ENCODE results near the gene SLC16A9. TPM values are rescaled to one million over a fixed set of nuclear protein-coding genes. Genes with fewer than 3 reads are reported as not detected.
"Not testable (repeated sequence)": the region's sequence is repeated elsewhere in the genome, so short reads cannot be mapped to it uniquely, and the experiment has no call there.

SLC16A9 gene
- total RNA-seq, 4 donors from 2014 or later: 0.25 to 2.3 (median 0.77) TPM

DNA sequence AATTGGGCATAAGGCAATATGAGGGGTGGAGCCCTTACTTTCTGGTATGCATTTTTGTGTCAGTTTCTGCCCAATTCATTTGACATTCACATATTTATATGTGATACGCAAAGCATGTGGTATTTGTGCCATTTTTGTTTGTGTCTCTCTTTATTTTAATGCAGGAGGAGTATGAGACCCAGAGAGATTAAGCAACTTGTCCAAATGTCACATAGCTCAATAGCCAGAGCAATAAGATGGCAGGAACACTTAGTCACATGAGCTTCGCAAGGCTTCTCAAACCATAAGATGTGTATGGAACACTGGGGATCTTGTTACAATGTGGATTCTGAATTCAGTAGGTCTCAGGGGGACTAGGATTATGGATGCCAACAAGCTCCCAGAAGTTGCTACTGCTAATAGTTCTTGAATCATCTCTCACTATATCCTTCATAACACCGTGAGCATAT, 24.4 kb upstream of the SLC16A9 start:
- no peak for DNase-seq (ENCODE audit: low spot score)
- ATAC-seq (ENCODE audit: low FRiP score): no peak
- TF ChIP-seq, protein P1, sequence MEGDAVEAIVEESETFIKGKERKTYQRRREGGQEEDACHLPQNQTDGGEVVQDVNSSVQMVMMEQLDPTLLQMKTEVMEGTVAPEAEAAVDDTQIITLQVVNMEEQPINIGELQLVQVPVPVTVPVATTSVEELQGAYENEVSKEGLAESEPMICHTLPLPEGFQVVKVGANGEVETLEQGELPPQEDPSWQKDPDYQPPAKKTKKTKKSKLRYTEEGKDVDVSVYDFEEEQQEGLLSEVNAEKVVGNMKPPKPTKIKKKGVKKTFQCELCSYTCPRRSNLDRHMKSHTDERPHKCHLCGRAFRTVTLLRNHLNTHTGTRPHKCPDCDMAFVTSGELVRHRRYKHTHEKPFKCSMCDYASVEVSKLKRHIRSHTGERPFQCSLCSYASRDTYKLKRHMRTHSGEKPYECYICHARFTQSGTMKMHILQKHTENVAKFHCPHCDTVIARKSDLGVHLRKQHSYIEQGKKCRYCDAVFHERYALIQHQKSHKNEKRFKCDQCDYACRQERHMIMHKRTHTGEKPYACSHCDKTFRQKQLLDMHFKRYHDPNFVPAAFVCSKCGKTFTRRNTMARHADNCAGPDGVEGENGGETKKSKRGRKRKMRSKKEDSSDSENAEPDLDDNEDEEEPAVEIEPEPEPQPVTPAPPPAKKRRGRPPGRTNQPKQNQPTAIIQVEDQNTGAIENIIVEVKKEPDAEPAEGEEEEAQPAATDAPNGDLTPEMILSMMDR (IDR thresholded peaks at IDR 0.05): no peak

DNA sequence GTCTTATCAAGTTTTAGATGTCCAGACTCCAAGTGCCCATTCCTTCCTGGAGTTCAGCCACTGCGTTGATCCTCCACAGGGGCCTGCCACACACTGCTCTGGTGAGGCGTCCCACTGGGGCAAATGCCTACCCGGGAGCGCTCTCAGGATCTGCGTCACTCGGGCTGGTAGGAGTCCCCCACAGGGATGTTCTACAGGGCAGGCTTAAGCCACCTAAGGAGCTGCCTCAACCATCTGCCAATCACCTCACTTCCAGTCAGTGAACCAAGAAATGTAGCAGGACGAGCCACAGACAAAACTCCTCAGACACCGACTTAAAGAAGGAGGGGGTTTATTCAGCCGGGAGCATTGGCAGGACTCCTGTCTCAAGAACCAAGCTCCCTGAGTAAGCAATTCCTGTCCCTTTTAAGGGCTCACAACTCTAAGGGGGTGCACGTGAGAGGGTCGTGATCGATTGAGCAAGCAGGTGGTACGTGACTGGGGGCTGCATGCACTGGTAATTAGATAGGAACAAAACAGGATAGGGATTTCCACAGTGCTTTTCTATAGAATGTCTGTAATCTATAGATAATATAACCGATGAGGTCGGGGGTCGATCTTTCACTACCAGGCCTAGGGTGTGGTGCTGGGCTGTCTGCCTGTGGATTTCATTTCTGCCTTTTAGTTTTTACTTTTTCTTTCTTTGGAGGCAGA, 23.8 kb upstream of the SLC16A9 start:
- ATAC-seq (ENCODE audit: low FRiP score); DNase-seq (ENCODE audit: low spot score): not testable (repeated sequence)

- not testable (repeated sequence) for DNase-seq (ENCODE audit: low spot score); ATAC-seq (ENCODE audit: low FRiP score)
Measured at GRCh38 chr10:59732849-59733248, 23.2 kb upstream of the SLC16A9 start.

DNA sequence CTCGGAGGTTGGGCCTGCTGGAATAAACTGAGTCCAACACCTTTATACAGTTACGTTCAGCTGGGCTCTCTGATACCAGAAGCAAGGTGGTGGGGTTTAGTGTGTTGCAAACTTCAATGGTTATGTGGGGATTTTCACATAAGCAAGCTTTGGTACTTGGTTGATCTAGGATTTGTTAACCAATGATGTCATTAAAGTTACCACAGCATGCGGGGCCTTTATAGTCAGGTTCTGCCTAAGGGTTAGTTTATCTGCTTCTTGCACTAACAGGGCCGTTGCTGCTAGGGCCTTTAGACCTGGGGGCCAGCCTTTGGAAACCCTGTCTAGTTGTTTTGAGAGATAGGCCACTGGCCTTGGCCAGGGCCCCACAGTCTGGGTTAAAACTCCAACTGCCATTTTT, 19.5 kb upstream of the SLC16A9 start:
- DNase-seq (ENCODE audit: low spot score); ATAC-seq (ENCODE audit: low FRiP score): not testable (repeated sequence)

DNA sequence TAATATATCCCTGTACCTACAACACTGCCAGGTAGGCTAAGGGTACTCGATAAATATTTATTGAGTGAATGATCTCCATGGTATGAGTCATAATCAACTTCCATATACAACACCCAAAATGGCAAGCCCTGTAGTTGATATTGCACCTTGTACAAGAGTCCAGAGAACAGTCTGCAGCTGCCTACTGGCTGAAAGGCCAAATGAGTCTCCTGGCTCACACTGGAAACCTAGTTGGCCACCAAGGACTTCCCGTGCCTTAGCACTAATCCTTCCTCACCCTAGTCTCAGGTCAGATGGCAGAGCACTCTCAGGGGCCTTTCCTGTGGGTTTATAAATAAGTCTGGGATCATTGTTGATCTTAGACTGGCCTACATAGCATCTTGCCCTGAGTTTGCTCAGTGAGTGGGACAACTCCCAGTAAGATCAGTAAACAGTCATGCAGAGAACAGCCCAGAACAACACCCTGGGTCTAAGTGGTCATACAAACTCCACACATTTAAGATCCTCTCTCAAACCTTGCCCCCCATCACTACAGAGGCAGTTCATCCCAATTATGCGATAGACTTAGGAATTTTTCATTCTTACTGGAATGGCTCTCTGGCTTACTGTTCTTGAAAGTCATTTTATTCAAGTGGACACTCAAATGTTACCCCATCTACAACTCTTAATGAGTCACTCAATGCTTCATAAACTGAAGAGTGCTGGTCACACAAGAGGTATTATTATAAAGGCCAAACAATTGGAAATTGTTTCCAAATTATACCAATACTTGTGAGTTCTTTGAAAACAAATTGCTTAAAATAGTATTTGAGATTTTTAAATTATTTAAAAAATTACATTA, 14.7 kb upstream of the SLC16A9 start:
- no peak for DNase-seq (ENCODE audit: low spot score)
- TF ChIP-seq, protein P1 (IDR thresholded peaks at IDR 0.05): no peak

DNA sequence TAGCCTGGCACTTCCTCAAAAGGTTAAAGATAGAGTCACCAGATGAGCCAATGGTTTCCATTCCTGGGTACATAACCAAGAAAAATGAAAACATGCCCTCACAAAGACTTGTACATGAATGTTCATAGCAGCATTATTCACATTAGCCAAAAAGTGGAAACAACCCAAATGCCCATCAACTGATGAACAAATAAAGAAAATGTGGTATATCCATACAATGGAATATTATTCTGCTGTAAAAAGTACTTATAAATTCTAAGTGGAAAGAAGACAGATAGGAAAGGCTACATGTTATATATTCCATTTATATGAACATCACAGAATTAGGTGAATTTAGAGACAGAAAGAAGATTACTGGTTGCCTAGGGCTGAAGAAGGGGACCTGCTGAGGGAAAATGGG, 10.7 kb upstream of the SLC16A9 start:
- TF ChIP-seq, protein P1 (IDR thresholded peaks at IDR 0.05): no peak
- ATAC-seq (ENCODE audit: low FRiP score): no peak
- no peak for DNase-seq (ENCODE audit: low spot score)

More for the DNA sequence above, 14.7 kb upstream of the SLC16A9 start:
- ATAC-seq (ENCODE audit: low FRiP score): no peak

GRCh38 chr10:59719374-59719773, 9.7 kb upstream of the SLC16A9 start:
- ATAC-seq (ENCODE audit: low FRiP score): no peak
- no peak for DNase-seq (ENCODE audit: low spot score)
- TF ChIP-seq, protein P1 (IDR thresholded peaks at IDR 0.05): no peak

DNA sequence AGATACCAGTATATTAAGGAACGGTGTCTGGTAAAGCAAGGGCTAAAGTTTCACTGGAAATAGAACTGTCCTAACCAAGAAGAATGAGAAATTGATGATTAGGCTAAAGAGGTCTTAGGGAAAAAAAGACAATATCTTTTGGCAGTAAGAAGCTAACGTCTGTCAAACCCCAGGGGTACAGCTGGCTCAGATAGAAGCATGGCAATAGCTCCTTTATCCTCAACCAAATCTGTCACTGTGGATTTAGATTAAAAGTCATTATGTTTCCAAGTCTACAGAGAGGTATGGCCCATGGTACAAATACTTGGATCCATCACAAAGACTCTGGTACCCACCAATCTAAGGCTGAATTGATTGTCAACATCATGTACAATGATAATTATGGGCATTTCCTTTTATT, 8.6 kb upstream of the SLC16A9 start:
- DNase-seq (ENCODE audit: low spot score): no peak
- ATAC-seq (ENCODE audit: low FRiP score): no peak
- TF ChIP-seq, protein P1 (IDR thresholded peaks at IDR 0.05): no peak

Data from omental fat pad (tissue), 4 donors.